ENCODE results near the gene NTF3.

DNA sequence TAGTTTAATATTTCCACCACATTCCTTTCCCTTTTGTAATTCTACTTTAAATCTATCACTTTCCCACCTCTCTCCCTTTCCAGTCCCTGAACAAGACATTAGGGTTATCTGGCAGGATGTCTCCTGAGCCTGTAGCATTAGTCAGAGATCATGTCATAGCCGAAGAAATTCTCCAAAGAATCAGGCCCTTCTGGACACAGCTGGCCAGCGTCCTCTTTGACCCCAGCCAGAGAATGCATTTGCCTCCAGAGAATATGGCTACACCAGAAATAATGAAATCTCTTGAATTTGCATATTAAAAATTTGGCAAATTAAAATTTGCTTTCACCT is 56.7 kb downstream of the NTF3 start:
- TF ChIP-seq, protein P1, sequence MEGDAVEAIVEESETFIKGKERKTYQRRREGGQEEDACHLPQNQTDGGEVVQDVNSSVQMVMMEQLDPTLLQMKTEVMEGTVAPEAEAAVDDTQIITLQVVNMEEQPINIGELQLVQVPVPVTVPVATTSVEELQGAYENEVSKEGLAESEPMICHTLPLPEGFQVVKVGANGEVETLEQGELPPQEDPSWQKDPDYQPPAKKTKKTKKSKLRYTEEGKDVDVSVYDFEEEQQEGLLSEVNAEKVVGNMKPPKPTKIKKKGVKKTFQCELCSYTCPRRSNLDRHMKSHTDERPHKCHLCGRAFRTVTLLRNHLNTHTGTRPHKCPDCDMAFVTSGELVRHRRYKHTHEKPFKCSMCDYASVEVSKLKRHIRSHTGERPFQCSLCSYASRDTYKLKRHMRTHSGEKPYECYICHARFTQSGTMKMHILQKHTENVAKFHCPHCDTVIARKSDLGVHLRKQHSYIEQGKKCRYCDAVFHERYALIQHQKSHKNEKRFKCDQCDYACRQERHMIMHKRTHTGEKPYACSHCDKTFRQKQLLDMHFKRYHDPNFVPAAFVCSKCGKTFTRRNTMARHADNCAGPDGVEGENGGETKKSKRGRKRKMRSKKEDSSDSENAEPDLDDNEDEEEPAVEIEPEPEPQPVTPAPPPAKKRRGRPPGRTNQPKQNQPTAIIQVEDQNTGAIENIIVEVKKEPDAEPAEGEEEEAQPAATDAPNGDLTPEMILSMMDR (IDR thresholded peaks at IDR 0.05), result no peak
- TF ChIP-seq POLR2A (IDR thresholded peaks at IDR 0.05) (no peak), POLR2AphosphoS5 (IDR thresholded peaks at IDR 0.05) (no peak)

Data from prostate gland (tissue), 2 donors.